GM12878 (cell line): ENCODE measurements around the gene MAML2. TPM values are rescaled to one million over a fixed set of nuclear protein-coding genes. Genes with fewer than 3 reads are reported as not detected.

Source experiments
- ATF7 ChIP-seq: fragments of 450-650 bp; IDR thresholded peaks from 2 replicates; pipeline ENCODE4 v1.6.1; 2016; ENCODE audit warnings: low read depth, mild to moderate bottlenecking
- BACH1 ChIP-seq: fragments of 450-650 bp; IDR thresholded peaks from 2 replicates; pipeline ENCODE4 v1.6.1; 2017; ENCODE audit warnings: mild to moderate bottlenecking, borderline replicate concordance
- BCL11A ChIP-seq: IDR thresholded peaks from 2 replicates; pipeline ENCODE4 v1.6.1; 2011; ENCODE audit warnings: low read depth, low read length
- DPF2 ChIP-seq: fragments of 450-650 bp; IDR thresholded peaks from 2 replicates; pipeline ENCODE4 v1.6.1; 2017; ENCODE audit warnings: mild to moderate bottlenecking
- GATAD2B ChIP-seq: fragments of 450-650 bp; conservative IDR thresholded peaks from 2 replicates; pipeline ENCODE4 v1.6.1; 2017; ENCODE audit warnings: low read depth, mild to moderate bottlenecking, moderate library complexity
- HCFC1 ChIP-seq: fragments of 150-350 bp; IDR thresholded peaks from 2 replicates; pipeline ENCODE4 v1.6.1; 2014; ENCODE audit warnings: low read length
- HDGF ChIP-seq: fragments of 450-650 bp; IDR thresholded peaks from 2 replicates; pipeline ENCODE4 v1.6.1; 2016; ENCODE audit warnings: antibody characterized with exemption
- IKZF1 ChIP-seq: fragments of 450-650 bp; conservative IDR thresholded peaks from 2 replicates; pipeline ENCODE4 v1.6.1; 2017; ENCODE audit warnings: antibody characterized with exemption, mild to moderate bottlenecking
- IRF4 ChIP-seq: IDR thresholded peaks from 2 replicates; pipeline ENCODE4 v1.6.1; 2011; ENCODE audit warnings: low read depth, low read length
- MEF2B ChIP-seq: fragments of 450-650 bp; IDR thresholded peaks from 2 replicates; pipeline ENCODE4 v1.6.1; 2018; ENCODE audit warnings: mild to moderate bottlenecking, moderate library complexity; ENCODE audit not compliant: partially characterized antibody, poor library complexity, severe bottlenecking
- MTA2 ChIP-seq: fragments of 450-650 bp; IDR thresholded peaks from 2 replicates; pipeline ENCODE4 v1.6.1; 2016; ENCODE audit warnings: low read depth, mild to moderate bottlenecking, moderate library complexity
- NBN ChIP-seq: fragments of 450-650 bp; IDR thresholded peaks from 2 replicates; pipeline ENCODE4 v1.6.1; 2016
- NRF1 ChIP-seq: conservative IDR thresholded peaks from 2 replicates; pipeline ENCODE4 v1.6.1; 2011; ENCODE audit warnings: mild to moderate bottlenecking, low read depth, low read length, improper control_type of control experiment
- RB1 ChIP-seq: fragments of 450-650 bp; formaldehyde crosslinking; IDR thresholded peaks from 2 replicates; pipeline ENCODE4 v1.6.1; 2017; ENCODE audit warnings: mild to moderate bottlenecking, borderline replicate concordance
- RCOR1 ChIP-seq: conservative IDR thresholded peaks from 2 replicates; pipeline ENCODE4 v1.6.1; 2012; ENCODE audit warnings: low read depth, low read length, improper control_type of control experiment
- SMAD1 ChIP-seq: fragments of 450-650 bp; IDR thresholded peaks from 2 replicates; pipeline ENCODE4 v1.6.1; 2018; ENCODE audit warnings: mild to moderate bottlenecking, low read depth; ENCODE audit not compliant: partially characterized antibody
- TCF12 ChIP-seq: IDR thresholded peaks from 2 replicates; pipeline ENCODE4 v1.6.1; 2011; ENCODE audit warnings: low read depth, mild to moderate bottlenecking, low read length
- ZBED1 ChIP-seq: IDR thresholded peaks from 2 replicates; pipeline ENCODE4 v1.6.1; 2016; ENCODE audit warnings: borderline replicate concordance
- ZNF24 ChIP-seq: fragments of 450-650 bp; IDR thresholded peaks from 2 replicates; pipeline ENCODE4 v1.6.1; 2017; ENCODE audit warnings: antibody characterized with exemption, mild to moderate bottlenecking
- ZNF622 ChIP-seq: fragments of 450-650 bp; IDR thresholded peaks from 2 replicates; pipeline ENCODE4 v1.6.1; 2017; ENCODE audit warnings: mild to moderate bottlenecking, inconsistent platforms
- polyA plus RNA-seq, 11 experiments: library from polyadenylated mRNA; depleted of rRNA in 4 of 11; unstranded in 6 of 11; stranded (reverse) in 5 of 11; fragments of >200 nt; fragmentation: Nextera tagmentation in 4 of 11; fragmentation: Illumina TruSeq in 1 of 11; extraction: Ambion mirVana in 4 of 11; extraction: Trizol in 1 of 11; gene quantifications; 1 replicate in 1 of 11; 2 replicates in 10 of 11; pipeline versions ENCODE4 v1.2.1 to v1.2.3, GENCODE V29; 2011 to 2016; ENCODE audit warnings: inconsistent platforms in 2 of 11, missing spikeins in 2 of 11, low read depth in 1 of 11
- total RNA-seq, 4 experiments: library from RNA; depleted of rRNA in 3 of 4; stranded (reverse); fragments of >200 nt in 3 of 4; fragmentation: Illumina TruSeq in 1 of 4; extraction: Trizol in 1 of 4; gene quantifications; 2 replicates each; pipeline versions ENCODE4 v1.2.1 to v1.2.3, GENCODE V29; 2013 to 2021
- TF ChIP-seq, protein P1 (sequence below): fragments of 450-650 bp; IDR thresholded peaks from 2 replicates; pipeline ENCODE4 v1.6.1; 2017; ENCODE audit warnings: antibody characterized with exemption, mild to moderate bottlenecking, moderate library complexity
- TF ChIP-seq, protein P2 (sequence below): fragments of 450-650 bp; IDR thresholded peaks from 2 replicates; pipeline ENCODE4 v1.6.1; 2017; ENCODE audit warnings: borderline replicate concordance
- TF ChIP-seq, protein P3 (sequence below): fragments of 450-650 bp; IDR thresholded peaks from 2 replicates; pipeline ENCODE4 v1.6.1; 2016; ENCODE audit warnings: mild to moderate bottlenecking, moderate library complexity, borderline replicate concordance
- TF ChIP-seq, protein P4 (sequence below): IDR thresholded peaks from 2 replicates; pipeline ENCODE4 v1.6.1; 2011; ENCODE audit warnings: low read depth, low read length, improper control_type of control experiment, borderline replicate concordance

MAML2 gene
- total and polyA plus RNA-seq, 10 of the 15 experiments (the other 5 are each of a cell fraction or from before 2014, with no cell fraction given) = 2.5 to 15.1 (median 12.0) TPM

DNA sequence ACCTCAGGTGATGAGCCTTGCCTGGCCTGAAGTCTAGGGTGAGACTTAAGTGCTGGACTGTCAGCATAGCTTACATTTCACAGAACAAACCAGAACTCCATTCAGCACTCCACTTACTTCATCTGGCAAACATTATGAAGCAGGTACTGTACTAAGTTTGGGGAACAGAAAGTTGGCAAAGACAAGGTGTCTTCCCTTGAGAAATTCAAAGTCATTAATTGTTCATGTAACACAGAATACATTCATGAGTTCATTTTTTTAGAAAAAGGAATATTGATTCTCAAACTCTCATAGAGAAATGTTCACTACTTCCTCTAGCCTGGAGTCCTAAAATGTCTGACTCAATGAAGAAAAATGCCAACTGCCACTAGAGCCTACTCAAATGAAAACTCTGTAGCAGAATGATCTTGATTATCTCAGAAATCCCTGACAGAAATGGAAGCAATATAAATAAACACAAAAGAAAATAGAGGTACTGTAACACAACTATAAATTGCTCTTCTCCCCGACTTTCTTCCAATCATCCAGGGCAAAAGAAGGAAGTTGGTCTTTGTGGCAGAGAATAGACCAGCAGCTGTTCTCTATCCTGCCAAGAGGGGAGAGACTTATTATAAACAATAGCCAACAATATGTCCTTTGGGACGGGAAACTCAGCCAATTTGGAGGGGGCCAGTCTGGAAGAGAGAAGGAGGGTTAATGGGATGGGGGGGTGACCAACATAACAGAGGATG, 289.9 kb downstream of the MAML2 start (continued):
- peak; percentile 29; the same call in 1 of the 2 replicates for TF ChIP-seq BCL11A
- peak; percentile 70 for TF ChIP-seq SMAD1
- TF ChIP-seq BACH1 = 0 out of 2 replicates have a peak, but pooled peaks have one; percentile 26
- TF ChIP-seq MTA2 = peak; percentile 87
- TF ChIP-seq, protein P1, sequence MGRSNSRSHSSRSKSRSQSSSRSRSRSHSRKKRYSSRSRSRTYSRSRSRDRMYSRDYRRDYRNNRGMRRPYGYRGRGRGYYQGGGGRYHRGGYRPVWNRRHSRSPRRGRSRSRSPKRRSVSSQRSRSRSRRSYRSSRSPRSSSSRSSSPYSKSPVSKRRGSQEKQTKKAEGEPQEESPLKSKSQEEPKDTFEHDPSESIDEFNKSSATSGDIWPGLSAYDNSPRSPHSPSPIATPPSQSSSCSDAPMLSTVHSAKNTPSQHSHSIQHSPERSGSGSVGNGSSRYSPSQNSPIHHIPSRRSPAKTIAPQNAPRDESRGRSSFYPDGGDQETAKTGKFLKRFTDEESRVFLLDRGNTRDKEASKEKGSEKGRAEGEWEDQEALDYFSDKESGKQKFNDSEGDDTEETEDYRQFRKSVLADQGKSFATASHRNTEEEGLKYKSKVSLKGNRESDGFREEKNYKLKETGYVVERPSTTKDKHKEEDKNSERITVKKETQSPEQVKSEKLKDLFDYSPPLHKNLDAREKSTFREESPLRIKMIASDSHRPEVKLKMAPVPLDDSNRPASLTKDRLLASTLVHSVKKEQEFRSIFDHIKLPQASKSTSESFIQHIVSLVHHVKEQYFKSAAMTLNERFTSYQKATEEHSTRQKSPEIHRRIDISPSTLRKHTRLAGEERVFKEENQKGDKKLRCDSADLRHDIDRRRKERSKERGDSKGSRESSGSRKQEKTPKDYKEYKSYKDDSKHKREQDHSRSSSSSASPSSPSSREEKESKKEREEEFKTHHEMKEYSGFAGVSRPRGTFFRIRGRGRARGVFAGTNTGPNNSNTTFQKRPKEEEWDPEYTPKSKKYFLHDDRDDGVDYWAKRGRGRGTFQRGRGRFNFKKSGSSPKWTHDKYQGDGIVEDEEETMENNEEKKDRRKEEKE = no peak
- TF ChIP-seq GATAD2B = no peak
- TF ChIP-seq, protein P2, sequence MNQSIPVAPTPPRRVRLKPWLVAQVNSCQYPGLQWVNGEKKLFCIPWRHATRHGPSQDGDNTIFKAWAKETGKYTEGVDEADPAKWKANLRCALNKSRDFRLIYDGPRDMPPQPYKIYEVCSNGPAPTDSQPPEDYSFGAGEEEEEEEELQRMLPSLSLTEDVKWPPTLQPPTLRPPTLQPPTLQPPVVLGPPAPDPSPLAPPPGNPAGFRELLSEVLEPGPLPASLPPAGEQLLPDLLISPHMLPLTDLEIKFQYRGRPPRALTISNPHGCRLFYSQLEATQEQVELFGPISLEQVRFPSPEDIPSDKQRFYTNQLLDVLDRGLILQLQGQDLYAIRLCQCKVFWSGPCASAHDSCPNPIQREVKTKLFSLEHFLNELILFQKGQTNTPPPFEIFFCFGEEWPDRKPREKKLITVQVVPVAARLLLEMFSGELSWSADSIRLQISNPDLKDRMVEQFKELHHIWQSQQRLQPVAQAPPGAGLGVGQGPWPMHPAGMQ = no peak
- no peak for TF ChIP-seq NRF1
- no peak for TF ChIP-seq NBN
- no peak for TF ChIP-seq HCFC1
- TF ChIP-seq HDGF = no peak
- TF ChIP-seq, protein P3, sequence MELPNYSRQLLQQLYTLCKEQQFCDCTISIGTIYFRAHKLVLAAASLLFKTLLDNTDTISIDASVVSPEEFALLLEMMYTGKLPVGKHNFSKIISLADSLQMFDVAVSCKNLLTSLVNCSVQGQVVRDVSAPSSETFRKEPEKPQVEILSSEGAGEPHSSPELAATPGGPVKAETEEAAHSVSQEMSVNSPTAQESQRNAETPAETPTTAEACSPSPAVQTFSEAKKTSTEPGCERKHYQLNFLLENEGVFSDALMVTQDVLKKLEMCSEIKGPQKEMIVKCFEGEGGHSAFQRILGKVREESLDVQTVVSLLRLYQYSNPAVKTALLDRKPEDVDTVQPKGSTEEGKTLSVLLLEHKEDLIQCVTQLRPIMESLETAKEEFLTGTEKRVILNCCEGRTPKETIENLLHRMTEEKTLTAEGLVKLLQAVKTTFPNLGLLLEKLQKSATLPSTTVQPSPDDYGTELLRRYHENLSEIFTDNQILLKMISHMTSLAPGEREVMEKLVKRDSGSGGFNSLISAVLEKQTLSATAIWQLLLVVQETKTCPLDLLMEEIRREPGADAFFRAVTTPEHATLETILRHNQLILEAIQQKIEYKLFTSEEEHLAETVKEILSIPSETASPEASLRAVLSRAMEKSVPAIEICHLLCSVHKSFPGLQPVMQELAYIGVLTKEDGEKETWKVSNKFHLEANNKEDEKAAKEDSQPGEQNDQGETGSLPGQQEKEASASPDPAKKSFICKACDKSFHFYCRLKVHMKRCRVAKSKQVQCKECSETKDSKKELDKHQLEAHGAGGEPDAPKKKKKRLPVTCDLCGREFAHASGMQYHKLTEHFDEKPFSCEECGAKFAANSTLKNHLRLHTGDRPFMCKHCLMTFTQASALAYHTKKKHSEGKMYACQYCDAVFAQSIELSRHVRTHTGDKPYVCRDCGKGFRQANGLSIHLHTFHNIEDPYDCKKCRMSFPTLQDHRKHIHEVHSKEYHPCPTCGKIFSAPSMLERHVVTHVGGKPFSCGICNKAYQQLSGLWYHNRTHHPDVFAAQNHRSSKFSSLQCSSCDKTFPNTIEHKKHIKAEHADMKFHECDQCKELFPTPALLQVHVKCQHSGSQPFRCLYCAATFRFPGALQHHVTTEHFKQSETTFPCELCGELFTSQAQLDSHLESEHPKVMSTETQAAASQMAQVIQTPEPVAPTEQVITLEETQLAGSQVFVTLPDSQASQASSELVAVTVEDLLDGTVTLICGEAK = no peak
- no peak for TF ChIP-seq RB1
- no peak for TF ChIP-seq ZBED1
- peak; percentile 86 for TF ChIP-seq MEF2B
- TF ChIP-seq, protein P4, sequence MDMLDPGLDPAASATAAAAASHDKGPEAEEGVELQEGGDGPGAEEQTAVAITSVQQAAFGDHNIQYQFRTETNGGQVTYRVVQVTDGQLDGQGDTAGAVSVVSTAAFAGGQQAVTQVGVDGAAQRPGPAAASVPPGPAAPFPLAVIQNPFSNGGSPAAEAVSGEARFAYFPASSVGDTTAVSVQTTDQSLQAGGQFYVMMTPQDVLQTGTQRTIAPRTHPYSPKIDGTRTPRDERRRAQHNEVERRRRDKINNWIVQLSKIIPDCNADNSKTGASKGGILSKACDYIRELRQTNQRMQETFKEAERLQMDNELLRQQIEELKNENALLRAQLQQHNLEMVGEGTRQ = no peak
- TF ChIP-seq ZNF24 = peak; percentile 93
- no peak for TF ChIP-seq RCOR1
- peak; percentile 67 for TF ChIP-seq DPF2
- TF ChIP-seq IRF4 = no peak
- no peak for TF ChIP-seq TCF12
- peak; percentile 67 for TF ChIP-seq IKZF1
- TF ChIP-seq ZNF622 = no peak
- peak; percentile 61 for TF ChIP-seq ATF7
